PC-3 (cell line): ENCODE results near the gene MPPED2. TPM values are rescaled to one million over a fixed set of nuclear protein-coding genes. Genes with fewer than 3 reads are reported as not detected.

ENCODE experiments used
- ATAC-seq: fragments of 200-7000 bp; cut with Tn5 transposase; 2 replicates; pipeline ENCODE4 v1.9.1; 2020; ENCODE audit warnings: mild to moderate bottlenecking, moderate library complexity
- BruUV-seq: library from RNA; stranded (reverse); fragments of 400-500 nt; replicated peaks from 2 replicates; lab custom pipeline; 2021; lab: Mats Ljungman, UMichigan
- CTCF ChIA-PET: fragments of 300-600 bp; sonication (Branson Sonifier 250); formaldehyde crosslinking; loops from one replicate; lab custom pipeline; 2022; ENCODE audit warnings: antibody characterized with exemption; lab: Charles Lee
- POLR2A ChIA-PET: fragments of 300-600 bp; sonication (Branson Sonifier 250); formaldehyde crosslinking; loops from one replicate; lab custom pipeline; 2022; ENCODE audit warnings: antibody characterized with exemption; ENCODE audit not compliant: unreplicated experiment; lab: Charles Lee
- DNase-seq: peaks from one replicate; pipeline ENCODE4 v3.0.0-alpha.2; 2015
- H2AFZ ChIP-seq: fragments of 300-600 bp; sonication (generic); 2 replicates; pipeline ENCODE4 v1.6.0; 2016; ENCODE audit warnings: antibody characterized with exemption, low read length
- H3F3A ChIP-seq: fragments of 300-600 bp; sonication (generic); one replicate; pipeline ENCODE4 v1.6.0; 2017; ENCODE audit warnings: antibody characterized with exemption, low read length, control low read depth, mild to moderate bottlenecking; ENCODE audit not compliant: unreplicated experiment
- H3K27ac ChIP-seq: fragments of 300-600 bp; sonication (generic); 2 replicates; pipeline ENCODE4 v1.5.1; 2016; ENCODE audit warnings: mild to moderate bottlenecking, low read length
- H3K27me3 ChIP-seq: fragments of 300-600 bp; sonication (generic); 2 replicates; pipeline ENCODE4 v1.6.1; 2016; ENCODE audit warnings: low read length, mixed read lengths
- H3K36me3 ChIP-seq: fragments of 300-600 bp; sonication (generic); 2 replicates; pipeline ENCODE4 v1.6.1; 2016; ENCODE audit warnings: low read depth, mixed run types, low read length, mixed read lengths
- H3K4me1 ChIP-seq: fragments of 300-600 bp; sonication (generic); 2 replicates; pipeline ENCODE4 v1.5.1; 2016; ENCODE audit warnings: low read length; ENCODE audit not compliant: insufficient read depth
- H3K4me2 ChIP-seq: fragments of 300-600 bp; sonication (generic); 2 replicates; pipeline ENCODE4 v1.6.0; 2016; ENCODE audit warnings: low read length
- H3K4me3 ChIP-seq: fragments of 300-600 bp; sonication (generic); 2 replicates; pipeline ENCODE4 v1.5.1; 2016; ENCODE audit warnings: mild to moderate bottlenecking, low read length, mixed read lengths
- H3K79me2 ChIP-seq: fragments of 300-600 bp; sonication (generic); 2 replicates; pipeline ENCODE4 v1.6.1; 2017; ENCODE audit warnings: low read length, mixed read lengths
- H3K9ac ChIP-seq: fragments of 300-600 bp; sonication (generic); 2 replicates; pipeline ENCODE4 v1.6.0; 2016; ENCODE audit warnings: mild to moderate bottlenecking, low read length
- H3K9me2 ChIP-seq: fragments of 300-600 bp; sonication (generic); replicated peaks from 2 replicates; pipeline ENCODE4 v1.6.1; 2016; ENCODE audit warnings: mixed run types, low read length, mixed read lengths
- H3K9me3 ChIP-seq: fragments of 300-600 bp; sonication (generic); 2 replicates; pipeline ENCODE4 v1.6.1; 2016; ENCODE audit warnings: low read length, mixed read lengths
- H4K20me1 ChIP-seq: fragments of 300-600 bp; sonication (generic); 2 replicates; pipeline ENCODE4 v1.6.1; 2016; ENCODE audit warnings: low read length, mixed read lengths
- EZH2 ChIP-seq: fragments of 300-600 bp; sonication (generic); IDR thresholded peaks from one replicate; pipeline ENCODE4 v1.6.1; 2017; ENCODE audit warnings: antibody characterized with exemption, mild to moderate bottlenecking, low read length; ENCODE audit not compliant: unreplicated experiment
- EZH2phosphoT487 ChIP-seq: fragments of 300-600 bp; sonication (generic); IDR thresholded peaks from 2 replicates; pipeline ENCODE4 v1.6.1; 2018; ENCODE audit warnings: mild to moderate bottlenecking, antibody characterized with exemption, low read length, borderline replicate concordance
- intact Hi-C: fragments of 100-400 bp; cut with micrococcal nuclease; formaldehyde crosslinking; loops from 2 replicates; pipeline ENCODE4 v1.9.0; 2023
- total RNA-seq: library from RNA; depleted of rRNA; stranded (reverse); fragments of >200 nt; gene quantifications from 2 replicates; pipeline ENCODE4 v1.2.3, GENCODE V29; 2014
- TF ChIP-seq, protein P1 (sequence below): fragments of 300-600 bp; sonication (generic); conservative IDR thresholded peaks from 2 replicates; pipeline ENCODE4 v1.5.1; 2017; ENCODE audit warnings: antibody characterized with exemption, low read depth, mild to moderate bottlenecking, low read length

Gene MPPED2
- total RNA-seq, 1 experiment from 2014 or later = not detected

DNA sequence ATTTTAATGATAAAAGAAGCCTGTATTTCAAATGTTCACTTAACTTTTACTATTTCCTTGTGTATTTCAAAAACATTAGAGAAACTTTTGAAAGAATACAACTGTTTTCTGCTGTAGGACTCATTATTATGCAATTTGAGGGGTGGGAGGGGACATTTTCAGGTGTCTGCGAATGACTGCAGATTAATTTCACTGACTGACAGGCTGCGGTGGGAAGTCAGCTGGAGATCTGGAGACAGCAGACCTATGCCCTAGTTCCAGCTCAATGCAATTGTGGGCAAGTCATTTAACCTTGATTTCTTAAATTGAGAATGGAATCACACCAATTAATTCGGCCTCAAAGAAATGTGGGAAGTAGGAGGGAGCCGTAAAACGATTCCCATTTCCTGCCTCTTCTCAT is 134.5 kb downstream of the MPPED2 start:
- intact Hi-C loops = no loop called here
- DNase-seq = no peak
- CTCF ChIA-PET = no interaction called here
- Histone ChIP-seq H3K36me3 (no peaks in the 10 kb centered on the region), H3K9me2 (no peaks in the 10 kb centered on the region), H3K4me2 (no peak overlapping the region), H3K9me3 (no peaks in the 10 kb centered on the region), H3K79me2 (no peaks in the 10 kb centered on the region), H2AFZ (no peak overlapping the region), H3F3A (no peaks in the 10 kb centered on the region), H3K27me3 (0 out of 2 replicates have a peak, but pooled peaks cover 16% of the 10 kb centered on the region), H3K9ac (no peak overlapping the region), H4K20me1 (no peaks in the 10 kb centered on the region), H3K27ac (no peak overlapping the region), H3K4me1 (no peaks in the 10 kb centered on the region), H3K4me3 (no peak overlapping the region)
- no TSS peak for BruUV-seq
- ATAC-seq = no peak
- POLR2A ChIA-PET = no interaction called here
- TF ChIP-seq EZH2phosphoT487 (no peak), EZH2 (no peak)
- TF ChIP-seq, protein P1, sequence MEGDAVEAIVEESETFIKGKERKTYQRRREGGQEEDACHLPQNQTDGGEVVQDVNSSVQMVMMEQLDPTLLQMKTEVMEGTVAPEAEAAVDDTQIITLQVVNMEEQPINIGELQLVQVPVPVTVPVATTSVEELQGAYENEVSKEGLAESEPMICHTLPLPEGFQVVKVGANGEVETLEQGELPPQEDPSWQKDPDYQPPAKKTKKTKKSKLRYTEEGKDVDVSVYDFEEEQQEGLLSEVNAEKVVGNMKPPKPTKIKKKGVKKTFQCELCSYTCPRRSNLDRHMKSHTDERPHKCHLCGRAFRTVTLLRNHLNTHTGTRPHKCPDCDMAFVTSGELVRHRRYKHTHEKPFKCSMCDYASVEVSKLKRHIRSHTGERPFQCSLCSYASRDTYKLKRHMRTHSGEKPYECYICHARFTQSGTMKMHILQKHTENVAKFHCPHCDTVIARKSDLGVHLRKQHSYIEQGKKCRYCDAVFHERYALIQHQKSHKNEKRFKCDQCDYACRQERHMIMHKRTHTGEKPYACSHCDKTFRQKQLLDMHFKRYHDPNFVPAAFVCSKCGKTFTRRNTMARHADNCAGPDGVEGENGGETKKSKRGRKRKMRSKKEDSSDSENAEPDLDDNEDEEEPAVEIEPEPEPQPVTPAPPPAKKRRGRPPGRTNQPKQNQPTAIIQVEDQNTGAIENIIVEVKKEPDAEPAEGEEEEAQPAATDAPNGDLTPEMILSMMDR = no peak

DNA sequence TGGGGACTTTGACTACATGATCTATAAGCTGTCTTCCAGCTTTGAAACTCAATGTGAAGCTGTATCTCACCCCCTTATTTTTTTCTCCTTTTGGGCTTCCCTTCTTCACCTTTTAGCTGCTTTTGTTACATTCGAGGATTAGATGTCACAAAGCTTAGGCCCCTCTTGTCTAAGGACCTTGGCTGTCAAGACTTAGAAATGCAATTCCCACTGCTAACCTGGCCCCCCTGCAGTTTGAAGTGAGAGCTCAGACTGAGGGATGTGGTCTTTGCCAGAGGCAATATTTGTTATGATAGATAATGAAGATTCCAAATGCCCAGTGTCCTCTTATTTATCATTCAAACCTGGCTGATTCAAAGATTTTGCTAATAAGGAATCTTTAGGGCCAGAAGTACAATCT is 135.0 kb downstream of the MPPED2 start:
- ChIA-PET POLR2A (no interaction called here), CTCF (no interaction called here)
- Histone ChIP-seq H4K20me1 (no peaks in the 10 kb centered on the region), H2AFZ (no peak overlapping the region), H3K79me2 (no peaks in the 10 kb centered on the region), H3K27me3 (peaks cover 19% of the 10 kb centered on the region; the same call in 1 of the 2 replicates), H3K9ac (no peak overlapping the region), H3K36me3 (no peaks in the 10 kb centered on the region), H3K4me3 (no peak overlapping the region), H3K9me2 (no peaks in the 10 kb centered on the region), H3F3A (no peaks in the 10 kb centered on the region), H3K9me3 (no peaks in the 10 kb centered on the region), H3K27ac (no peak overlapping the region), H3K4me1 (no peaks in the 10 kb centered on the region), H3K4me2 (no peak overlapping the region)
- BruUV-seq = no TSS peak
- DNase-seq = no peak
- ATAC-seq = no peak
- intact Hi-C loops = no loop called here
- TF ChIP-seq, protein P1 = no peak
- TF ChIP-seq EZH2phosphoT487 (no peak), EZH2 (no peak)

DNA sequence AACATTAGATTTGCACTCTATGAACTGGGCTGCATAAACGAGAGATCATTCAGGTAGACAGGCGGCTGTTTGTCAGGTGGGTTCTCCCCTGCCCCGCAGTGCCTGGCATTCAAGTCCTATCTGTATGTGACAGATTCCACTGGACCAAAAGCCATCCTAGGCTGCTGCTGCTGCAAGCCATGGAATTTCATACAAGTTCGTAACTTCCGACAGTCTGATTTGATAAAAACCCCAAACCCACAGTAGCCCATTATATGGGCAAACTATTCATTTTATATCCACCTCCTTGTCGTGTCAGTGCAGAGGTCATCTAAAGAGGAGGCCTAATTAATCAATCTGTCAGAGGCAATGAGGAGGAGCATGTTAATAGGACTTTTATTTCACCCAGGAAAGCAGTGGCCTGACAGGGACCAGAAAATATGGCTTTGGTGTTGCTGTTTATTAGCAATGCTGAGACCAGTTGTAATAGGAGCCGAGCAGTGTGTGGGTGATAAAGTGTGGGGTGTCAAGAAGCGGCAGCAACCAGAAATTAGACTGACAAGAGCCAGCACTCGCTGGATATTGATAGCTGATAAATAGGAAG is 139.0 kb downstream of the MPPED2 start:
- DNase-seq (no peak), ATAC-seq (no peak)
- no peak overlapping the region for H3K27ac ChIP-seq
- no peaks in the 10 kb centered on the region for H3K4me1 ChIP-seq
- H3K9me3 ChIP-seq = no peaks in the 10 kb centered on the region
- no peaks in the 10 kb centered on the region for H4K20me1 ChIP-seq
- intact Hi-C loops = no loop called here
- H3K9ac ChIP-seq = no peak overlapping the region
- H3K9me2 ChIP-seq = no peaks in the 10 kb centered on the region
- H3K27me3 ChIP-seq = peaks cover 22% of the 10 kb centered on the region; the same call in 1 of the 2 replicates
- no peak overlapping the region for H3K4me3 ChIP-seq
- H3K79me2 ChIP-seq = no peaks in the 10 kb centered on the region
- no TSS peak for BruUV-seq
- no peaks in the 10 kb centered on the region for H3K36me3 ChIP-seq
- H2AFZ ChIP-seq = no peak overlapping the region
- ChIA-PET POLR2A (no interaction called here), CTCF (no interaction called here)
- no peak overlapping the region for H3K4me2 ChIP-seq
- no peaks in the 10 kb centered on the region for H3F3A ChIP-seq
- TF ChIP-seq EZH2phosphoT487 (no peak), EZH2 (no peak)
- TF ChIP-seq, protein P1 = no peak
